OCI-LY7 (cell line): ENCODE data around the gene WNT3A.

Experiments
- EZH2phosphoT487 ChIP-seq: fragments of 200-600 bp; sonication (generic); IDR thresholded peaks from 2 replicates; pipeline ENCODE4 v1.6.1; 2018; ENCODE audit warnings: low read depth, borderline replicate concordance, mild to moderate bottlenecking, mixed run types, antibody characterized with exemption, low read length, moderate library complexity, mixed read lengths
- TF ChIP-seq, protein P1 (sequence below): fragments of 200-600 bp; sonication (generic); conservative IDR thresholded peaks from 2 replicates; pipeline ENCODE4 v1.5.1; 2014; ENCODE audit warnings: mild to moderate bottlenecking, antibody characterized with exemption, low read length, moderate library complexity, mixed read lengths

DNA sequence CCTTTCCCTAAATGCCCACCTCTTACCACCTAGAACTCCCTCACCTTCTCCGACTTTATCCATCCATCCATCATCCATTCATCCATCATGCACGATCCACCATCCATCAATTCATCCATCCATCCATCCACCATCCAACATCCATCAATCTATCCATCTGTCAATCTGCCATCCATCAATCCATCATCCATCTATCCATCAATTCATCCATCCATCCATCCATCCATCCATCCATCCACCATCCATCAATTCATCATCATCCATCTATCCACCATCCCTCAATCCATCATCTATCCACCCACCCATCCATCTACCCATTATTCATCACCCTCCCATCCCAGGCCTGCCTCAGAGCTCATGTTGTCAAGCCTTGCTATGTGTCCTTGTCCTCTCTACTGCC is 34.5 kb downstream of the WNT3A start:
- TF ChIP-seq, protein P1, sequence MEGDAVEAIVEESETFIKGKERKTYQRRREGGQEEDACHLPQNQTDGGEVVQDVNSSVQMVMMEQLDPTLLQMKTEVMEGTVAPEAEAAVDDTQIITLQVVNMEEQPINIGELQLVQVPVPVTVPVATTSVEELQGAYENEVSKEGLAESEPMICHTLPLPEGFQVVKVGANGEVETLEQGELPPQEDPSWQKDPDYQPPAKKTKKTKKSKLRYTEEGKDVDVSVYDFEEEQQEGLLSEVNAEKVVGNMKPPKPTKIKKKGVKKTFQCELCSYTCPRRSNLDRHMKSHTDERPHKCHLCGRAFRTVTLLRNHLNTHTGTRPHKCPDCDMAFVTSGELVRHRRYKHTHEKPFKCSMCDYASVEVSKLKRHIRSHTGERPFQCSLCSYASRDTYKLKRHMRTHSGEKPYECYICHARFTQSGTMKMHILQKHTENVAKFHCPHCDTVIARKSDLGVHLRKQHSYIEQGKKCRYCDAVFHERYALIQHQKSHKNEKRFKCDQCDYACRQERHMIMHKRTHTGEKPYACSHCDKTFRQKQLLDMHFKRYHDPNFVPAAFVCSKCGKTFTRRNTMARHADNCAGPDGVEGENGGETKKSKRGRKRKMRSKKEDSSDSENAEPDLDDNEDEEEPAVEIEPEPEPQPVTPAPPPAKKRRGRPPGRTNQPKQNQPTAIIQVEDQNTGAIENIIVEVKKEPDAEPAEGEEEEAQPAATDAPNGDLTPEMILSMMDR: no peak
- no peak for TF ChIP-seq EZH2phosphoT487
